Fibroblast of peridontal ligament (primary cell): ENCODE measurements around the gene ADD1.

ENCODE experiments used
- DNase-seq: peaks from one replicate; pipeline ENCODE4 v3.0.0-alpha.2; 2010; ENCODE audit errors: extremely low read depth

Gene ADD1

DNA sequence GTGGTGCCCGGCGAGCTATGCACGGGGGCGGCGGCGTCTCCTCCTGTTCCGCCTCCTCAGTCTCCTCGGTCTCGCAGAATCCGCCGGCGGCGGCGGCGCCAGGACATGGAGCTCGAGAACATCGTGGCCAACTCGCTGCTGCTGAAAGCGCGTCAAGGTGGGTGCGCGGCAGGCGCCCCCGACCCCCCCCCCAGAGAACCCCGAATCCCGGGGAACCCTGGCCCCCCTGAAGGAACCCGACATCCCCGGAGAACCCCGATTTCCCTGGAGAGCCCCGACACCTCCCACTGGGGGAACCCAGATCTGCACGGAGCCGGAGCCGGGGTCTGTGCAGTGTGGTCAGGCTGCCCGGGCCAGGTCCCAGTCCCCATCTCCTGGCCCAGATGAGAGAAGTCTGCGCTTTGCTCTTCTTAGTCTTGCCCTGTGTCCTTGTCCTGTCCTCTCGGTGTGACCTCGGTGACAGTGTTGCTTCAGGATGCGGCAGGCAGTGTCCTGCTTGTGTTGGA, 120.4 kb downstream of the ADD1 start:
- peak; percentile 30 for DNase-seq

DNA sequence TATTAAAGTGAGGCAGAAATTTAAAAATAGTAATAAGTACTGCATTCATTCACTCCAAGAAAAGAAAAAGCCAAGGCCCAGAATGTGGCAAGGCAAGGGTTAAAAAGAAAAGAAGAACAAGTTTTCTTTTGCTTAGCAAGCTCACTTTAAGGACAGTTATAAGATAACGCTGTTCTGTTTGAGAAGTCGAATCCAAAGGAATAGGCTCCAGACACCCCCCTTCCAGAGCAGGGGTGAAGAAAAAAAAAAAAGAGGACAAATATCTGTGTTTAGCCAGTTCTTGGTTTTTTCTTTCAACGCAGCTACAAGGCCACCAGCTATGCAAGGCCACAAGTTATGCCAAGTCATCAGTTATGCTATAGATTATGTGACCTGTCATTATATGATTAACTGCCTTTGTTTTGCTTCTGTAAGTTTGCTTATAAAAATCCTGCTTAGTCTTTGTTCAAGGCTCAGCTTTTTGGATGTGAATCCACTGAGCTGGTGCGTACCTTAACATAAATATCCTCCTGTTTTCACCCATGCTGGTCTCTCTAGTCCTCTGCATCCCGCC, 121.1 kb downstream of the ADD1 start:
- DNase-seq, result no peak

DNA sequence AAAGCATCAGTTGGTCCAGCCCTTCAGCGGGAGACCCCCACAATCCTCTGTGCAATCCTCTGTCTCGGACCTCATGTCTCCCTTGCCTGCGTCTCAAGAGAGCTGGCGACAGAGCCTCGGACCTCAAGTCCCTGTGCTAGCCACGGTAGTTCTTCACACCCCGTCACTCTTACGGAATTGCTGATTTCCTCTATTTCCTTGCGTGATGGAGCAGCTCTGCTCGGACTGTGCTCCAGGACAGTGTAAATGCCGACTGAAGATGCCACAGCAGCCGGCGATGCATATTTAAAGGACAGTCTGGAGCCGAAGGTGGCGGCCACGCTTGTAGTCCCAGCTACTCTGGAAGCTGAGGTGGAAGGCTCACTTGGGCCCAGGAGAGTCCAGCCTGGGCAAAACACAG, 121.6 kb downstream of the ADD1 start:
- DNase-seq, result no peak

DNA sequence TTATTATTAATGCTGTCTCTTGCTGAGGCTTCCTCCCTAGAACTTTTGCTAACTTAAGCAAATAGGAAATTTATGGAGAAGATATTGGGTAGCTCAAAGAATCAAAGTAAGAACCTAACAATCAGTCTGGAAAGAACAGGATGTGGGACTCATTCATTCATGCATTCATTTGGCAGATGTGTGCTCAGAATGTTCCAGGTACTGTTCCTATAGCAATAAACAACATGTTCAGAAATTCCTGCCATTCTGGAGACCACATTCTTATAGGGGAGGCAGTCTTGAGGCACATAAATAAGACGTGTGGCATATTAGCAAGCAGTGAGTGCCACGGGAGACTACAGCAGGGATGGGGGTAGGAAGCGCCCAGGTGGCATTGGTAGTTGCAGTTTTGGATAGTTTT, 124.7 kb downstream of the ADD1 start:
- no peak for DNase-seq

DNA sequence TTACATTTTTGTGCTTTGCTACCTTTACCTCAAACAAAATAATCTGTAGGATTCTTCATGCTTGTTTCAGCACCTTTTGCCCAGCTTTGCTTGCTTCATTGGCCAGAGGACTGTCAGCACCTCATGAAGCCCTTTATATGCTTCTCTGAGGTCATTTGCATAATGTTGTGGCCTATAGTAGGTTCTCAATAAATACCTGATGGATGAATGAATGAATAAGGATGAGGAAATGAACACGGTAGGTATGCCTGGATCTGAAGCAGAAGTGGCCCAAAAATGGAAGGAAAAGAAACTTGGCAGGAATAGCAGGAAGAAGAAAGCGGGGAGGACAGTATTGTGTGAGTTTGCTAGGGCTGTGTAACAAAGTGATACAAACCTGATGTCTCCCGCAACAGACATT, 127.6 kb downstream of the ADD1 start:
- DNase-seq, result no peak

DNA sequence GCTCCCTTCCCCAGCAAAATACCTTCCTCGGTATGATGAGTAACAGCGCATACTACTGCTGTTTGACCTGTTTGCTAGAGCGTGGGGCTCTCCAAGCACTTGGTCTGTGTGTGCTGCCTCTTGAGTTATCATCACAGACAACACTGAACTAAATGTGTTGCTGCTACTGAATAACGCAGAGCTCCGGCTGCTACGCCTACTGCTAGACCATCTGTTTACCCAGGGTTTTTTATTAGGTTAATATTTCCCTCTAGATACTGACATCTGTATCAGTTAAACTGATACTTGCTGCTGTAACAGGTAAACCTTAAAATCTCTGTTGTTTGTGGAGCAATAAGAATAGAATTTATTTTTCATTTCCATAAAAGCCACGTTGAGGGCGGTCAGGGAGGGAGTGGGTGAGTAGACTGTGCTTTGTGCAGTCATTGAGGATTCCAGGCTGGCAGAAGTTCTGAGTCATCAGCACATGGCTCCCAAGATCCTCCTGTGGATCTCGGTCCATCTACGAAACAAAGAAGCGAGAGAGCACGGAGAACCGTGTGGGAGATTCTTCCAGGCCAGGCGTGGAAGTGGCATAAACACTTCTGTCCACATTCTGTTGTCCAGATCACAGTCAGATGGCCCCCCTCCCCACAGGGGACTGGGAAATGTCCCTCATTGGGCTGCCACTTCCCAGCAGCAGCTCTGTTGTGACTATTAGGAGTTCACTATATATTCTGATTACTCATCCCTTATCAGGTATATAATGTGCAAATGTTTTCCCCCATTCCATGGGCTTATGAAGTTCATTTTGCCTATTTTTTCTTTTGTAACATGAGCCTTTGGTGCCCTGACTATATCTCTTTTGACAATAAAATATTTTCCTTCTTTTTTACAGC, 133.8 kb downstream of the ADD1 start:
- DNase-seq, result peak; percentile 33
